Measurements from ENCODE around the gene CCDC106. TPM values are rescaled to one million over a fixed set of nuclear protein-coding genes. Genes with fewer than 3 reads are reported as not detected.

CCDC106 gene
- total RNA-seq, 1 experiment from 2014 or later = 17.4 TPM

DNA sequence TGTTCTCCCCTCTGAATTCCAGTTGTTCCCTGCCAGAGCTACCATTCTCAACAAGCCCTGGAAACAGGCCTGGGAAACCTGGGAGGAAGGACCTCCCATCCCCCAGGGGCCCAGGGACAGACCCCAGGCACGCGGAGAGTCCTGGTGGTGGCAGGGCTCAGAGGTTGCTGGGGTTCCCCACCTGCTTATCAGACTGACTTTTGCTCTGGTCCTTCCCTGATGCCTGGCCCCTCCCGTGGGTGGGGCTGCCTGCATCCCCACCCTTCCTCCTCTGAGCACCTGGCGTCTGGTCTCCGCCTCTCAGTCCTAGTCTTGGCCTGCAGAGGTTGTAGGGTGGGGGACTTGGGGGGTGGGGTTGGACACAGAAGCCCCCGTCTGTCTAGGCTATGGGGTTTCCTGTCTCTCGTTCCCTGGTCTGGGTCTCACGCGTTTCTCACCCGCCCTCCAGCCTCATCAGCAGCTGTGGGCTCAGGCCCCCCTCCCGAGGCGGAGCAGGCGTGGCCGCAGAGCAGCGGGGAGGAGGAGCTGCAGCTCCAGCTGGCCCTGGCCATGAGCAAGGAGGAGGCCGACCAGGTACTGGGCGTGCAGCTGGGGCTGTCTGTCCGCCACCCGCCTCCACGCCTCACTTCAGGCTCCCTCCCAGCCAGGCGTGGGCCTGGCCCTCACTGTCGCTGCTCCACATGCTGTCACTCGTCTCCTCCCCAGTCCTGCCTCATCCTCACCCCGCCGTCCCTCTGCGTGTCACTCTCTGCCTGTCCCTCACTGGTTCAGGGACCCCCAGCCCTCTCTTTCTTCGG lies 40.6 kb downstream of the CCDC106 start:
- no peak overlapping the region; the same call in 1 of the 2 replicates for H3K4me3 ChIP-seq (ENCODE audit: low read depth, low read length)
- Mint-ChIP-seq H3K4me1 (ENCODE audit: low read depth, unreplicated experiment) (peaks cover 42% of the 10 kb centered on the region), H3K27ac (ENCODE audit: unreplicated experiment) (peak overlapping the region; percentile 94), H3K9me3 (ENCODE audit: unreplicated experiment) (no peaks in the 10 kb centered on the region), H3K27me3 (ENCODE audit: insufficient read depth, unreplicated experiment) (no peaks in the 10 kb centered on the region), H3K36me3 (ENCODE audit: insufficient read depth, unreplicated experiment) (peaks cover 93% of the 10 kb centered on the region), H3K4me3 (ENCODE audit: unreplicated experiment) (peak overlapping the region; percentile 57)
- intact Hi-C loops (cut with micrococcal nuclease; ENCODE audit: unreplicated experiment) = no loop called here
- CTCF ChIA-PET = interaction anchor here (0.5 to 0.6 kb wide), 2 partner anchors 34 to 609 kb away, joined by 3 to 4 read pairs; no protein-coding TSS in a partner anchor
- DNase-seq = peak; percentile 75 to 91
- H3K4me1 ChIP-seq = peaks cover 41% of the 10 kb centered on the region
- no peaks in the 10 kb centered on the region for H3K27me3 ChIP-seq (replicated peaks; ENCODE audit: control insufficient read depth, insufficient read depth, low read length)
- no peaks in the 10 kb centered on the region for H3K9me3 ChIP-seq
- TF ChIP-seq, protein P1, sequence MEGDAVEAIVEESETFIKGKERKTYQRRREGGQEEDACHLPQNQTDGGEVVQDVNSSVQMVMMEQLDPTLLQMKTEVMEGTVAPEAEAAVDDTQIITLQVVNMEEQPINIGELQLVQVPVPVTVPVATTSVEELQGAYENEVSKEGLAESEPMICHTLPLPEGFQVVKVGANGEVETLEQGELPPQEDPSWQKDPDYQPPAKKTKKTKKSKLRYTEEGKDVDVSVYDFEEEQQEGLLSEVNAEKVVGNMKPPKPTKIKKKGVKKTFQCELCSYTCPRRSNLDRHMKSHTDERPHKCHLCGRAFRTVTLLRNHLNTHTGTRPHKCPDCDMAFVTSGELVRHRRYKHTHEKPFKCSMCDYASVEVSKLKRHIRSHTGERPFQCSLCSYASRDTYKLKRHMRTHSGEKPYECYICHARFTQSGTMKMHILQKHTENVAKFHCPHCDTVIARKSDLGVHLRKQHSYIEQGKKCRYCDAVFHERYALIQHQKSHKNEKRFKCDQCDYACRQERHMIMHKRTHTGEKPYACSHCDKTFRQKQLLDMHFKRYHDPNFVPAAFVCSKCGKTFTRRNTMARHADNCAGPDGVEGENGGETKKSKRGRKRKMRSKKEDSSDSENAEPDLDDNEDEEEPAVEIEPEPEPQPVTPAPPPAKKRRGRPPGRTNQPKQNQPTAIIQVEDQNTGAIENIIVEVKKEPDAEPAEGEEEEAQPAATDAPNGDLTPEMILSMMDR (IDR thresholded peaks at IDR 0.05; ENCODE audit: insufficient read depth in 1 of 2, low read depth in 1 of 2, low read length in 1 of 2, severe bottlenecking in 1 of 2, unreplicated experiment in 1 of 2) = no peak
- peaks cover 13% of the 10 kb centered on the region for H3K36me3 ChIP-seq (ENCODE audit: control insufficient read depth, insufficient read depth, low read length)
- no TSS peak for BruUV-seq (replicated peaks)
- POLR2A ChIA-PET = interaction anchor here (1.5 kb wide), 1 partner anchor 34 kb away, joined by 3 read pairs; the partner anchor contains the start of gene U2AF2

DNA sequence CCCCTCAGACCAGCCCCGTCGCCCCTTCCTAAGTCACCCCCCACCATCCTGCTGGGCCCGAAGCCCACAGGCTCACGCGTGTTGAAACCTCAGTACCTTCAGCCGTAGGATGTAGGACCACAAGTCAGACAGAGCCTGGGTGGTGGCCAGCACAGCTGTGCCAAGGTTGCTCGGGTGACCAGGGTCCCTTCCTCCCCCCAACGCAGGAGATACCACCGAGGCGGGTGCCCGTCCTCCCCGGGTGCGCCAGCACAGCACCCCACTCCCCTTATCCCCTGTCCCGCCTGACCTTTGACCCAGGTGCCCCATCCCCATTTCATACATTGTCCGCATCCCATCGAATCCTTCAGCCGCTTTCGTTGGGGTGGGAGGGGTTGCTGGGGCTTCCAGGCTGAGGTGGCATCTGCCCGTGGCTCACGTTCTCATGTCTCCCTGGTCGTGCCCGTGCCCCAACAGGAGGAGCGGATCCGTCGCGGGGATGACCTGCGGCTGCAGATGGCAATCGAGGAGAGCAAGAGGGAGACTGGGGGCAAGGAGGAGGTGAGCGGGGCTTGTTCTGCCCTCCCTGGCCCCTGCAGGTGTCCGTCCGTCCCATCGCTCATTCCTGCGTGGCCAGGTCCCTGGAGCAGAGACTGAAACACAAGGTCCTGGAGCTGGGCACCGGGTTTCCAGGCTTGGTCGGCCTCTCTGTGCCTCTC lies 41.5 kb downstream of the CCDC106 start:
- Histone ChIP-seq H3K36me3 (ENCODE audit: control insufficient read depth, insufficient read depth, low read length) (peaks cover 16% of the 10 kb centered on the region), H3K9me3 (no peaks in the 10 kb centered on the region), H3K27me3 (replicated peaks; ENCODE audit: control insufficient read depth, insufficient read depth, low read length) (no peaks in the 10 kb centered on the region), H3K4me1 (peaks cover 33% of the 10 kb centered on the region), H3K4me3 (ENCODE audit: low read depth, low read length) (no peak overlapping the region; the same call in 1 of the 2 replicates)
- no TSS peak for BruUV-seq (replicated peaks)
- no peak for DNase-seq
- Mint-ChIP-seq H3K27ac (ENCODE audit: unreplicated experiment) (peak overlapping the region; percentile 94), H3K27me3 (ENCODE audit: insufficient read depth, unreplicated experiment) (no peaks in the 10 kb centered on the region), H3K9me3 (ENCODE audit: unreplicated experiment) (no peaks in the 10 kb centered on the region), H3K4me1 (ENCODE audit: low read depth, unreplicated experiment) (peaks cover 39% of the 10 kb centered on the region), H3K4me3 (ENCODE audit: unreplicated experiment) (peak overlapping the region; percentile 57), H3K36me3 (ENCODE audit: insufficient read depth, unreplicated experiment) (peaks cover 94% of the 10 kb centered on the region)
- ChIA-PET CTCF (interaction anchor here (0.5 to 0.6 kb wide), 2 partner anchors 35 to 610 kb away, joined by 3 to 4 read pairs; no protein-coding TSS in a partner anchor), POLR2A (interaction anchor here (1.5 kb wide), 1 partner anchor 35 kb away, joined by 3 read pairs; the partner anchor contains the start of gene U2AF2)
- TF ChIP-seq, protein P1 (IDR thresholded peaks at IDR 0.05; ENCODE audit: insufficient read depth in 1 of 2, low read depth in 1 of 2, low read length in 1 of 2, severe bottlenecking in 1 of 2, unreplicated experiment in 1 of 2) = no peak
- intact Hi-C loops (cut with micrococcal nuclease; ENCODE audit: unreplicated experiment) = no loop called here

DNA sequence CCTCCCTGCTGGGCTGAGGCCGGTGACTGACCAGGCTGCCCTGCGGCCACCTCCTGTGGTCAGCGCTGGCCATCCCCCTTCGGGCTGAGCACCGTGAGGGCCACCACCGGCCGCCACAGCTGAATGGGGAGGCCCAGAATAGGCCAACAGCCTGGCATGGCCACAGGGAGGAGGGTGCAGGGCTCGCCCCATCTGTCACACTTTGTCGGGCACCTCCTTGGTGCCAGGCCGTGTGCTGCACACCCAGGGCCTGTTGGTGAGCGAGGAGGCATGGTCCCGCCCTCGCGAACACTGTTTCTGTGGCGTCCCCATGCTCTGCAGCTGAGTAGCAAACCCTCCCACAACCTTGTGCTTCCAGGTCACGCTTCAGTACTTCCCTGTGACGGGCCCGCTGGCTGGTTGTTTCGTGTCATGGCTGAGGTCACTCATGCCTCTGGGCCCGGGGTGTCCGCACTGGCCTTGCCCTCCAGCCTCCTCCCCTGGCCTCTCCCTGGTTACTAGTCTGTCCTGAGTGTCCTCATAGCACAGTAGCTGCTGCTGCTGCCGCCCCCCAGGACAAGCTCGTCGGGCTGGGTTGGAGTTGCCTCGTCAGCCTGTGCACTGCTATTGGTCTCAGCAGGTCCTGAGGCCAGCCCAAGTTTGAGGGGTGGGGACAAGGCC lies 42.2 kb downstream of the CCDC106 start:
- no peak overlapping the region for H3K4me3 ChIP-seq (ENCODE audit: low read depth, low read length)
- H3K9me3 ChIP-seq = no peaks in the 10 kb centered on the region
- H3K4me3 Mint-ChIP-seq (ENCODE audit: unreplicated experiment) = no peak overlapping the region
- H3K36me3 ChIP-seq (ENCODE audit: control insufficient read depth, insufficient read depth, low read length) = peaks cover 12% of the 10 kb centered on the region
- intact Hi-C loops (cut with micrococcal nuclease; ENCODE audit: unreplicated experiment) = no loop called here
- TF ChIP-seq, protein P1 (IDR thresholded peaks at IDR 0.05; ENCODE audit: insufficient read depth in 1 of 2, low read depth in 1 of 2, low read length in 1 of 2, severe bottlenecking in 1 of 2, unreplicated experiment in 1 of 2) = no peak
- peak overlapping the region; percentile 94 for H3K27ac Mint-ChIP-seq (ENCODE audit: unreplicated experiment)
- no peaks in the 10 kb centered on the region for H3K9me3 Mint-ChIP-seq (ENCODE audit: unreplicated experiment)
- DNase-seq = no peak
- no TSS peak for BruUV-seq (replicated peaks)
- no peaks in the 10 kb centered on the region for H3K27me3 Mint-ChIP-seq (ENCODE audit: insufficient read depth, unreplicated experiment)
- peaks cover 26% of the 10 kb centered on the region for H3K4me1 ChIP-seq
- no peaks in the 10 kb centered on the region for H3K27me3 ChIP-seq (replicated peaks; ENCODE audit: control insufficient read depth, insufficient read depth, low read length)
- ChIA-PET CTCF (no interaction called here), POLR2A (no interaction called here)
- peaks cover 38% of the 10 kb centered on the region for H3K4me1 Mint-ChIP-seq (ENCODE audit: low read depth, unreplicated experiment)
- H3K36me3 Mint-ChIP-seq (ENCODE audit: insufficient read depth, unreplicated experiment) = peaks cover 97% of the 10 kb centered on the region
